HFFc6 (cell line): Measurements from ENCODE around the gene FEZ2. TPM values are rescaled to one million over a fixed set of nuclear protein-coding genes. Genes with fewer than 3 reads are reported as not detected.

Source experiments
- DNase-seq: peaks from one replicate; pipeline ENCODE4 v3.0.0-alpha.2; 2018
- H3K27ac Mint-ChIP-seq: 2 replicates; pipeline ENCODE4 v1.8.0; 2020; ENCODE audit warnings: mild to moderate bottlenecking, mixed read lengths
- H3K27me3 Mint-ChIP-seq: 2 replicates; pipeline ENCODE4 v1.8.0; 2021; ENCODE audit warnings: mild to moderate bottlenecking, moderate library complexity, mixed read lengths; ENCODE audit not compliant: insufficient read depth
- H3K36me3 Mint-ChIP-seq: 2 replicates; pipeline ENCODE4 v1.8.0; 2021; ENCODE audit warnings: low read depth, mixed read lengths
- H3K4me1 Mint-ChIP-seq: 2 replicates; pipeline ENCODE4 v1.8.0; 2020; ENCODE audit warnings: low read depth, mixed read lengths
- H3K4me3 Mint-ChIP-seq: 2 replicates; pipeline ENCODE4 v1.8.0; 2020; ENCODE audit warnings: mild to moderate bottlenecking, moderate library complexity, mixed read lengths
- H3K9me3 Mint-ChIP-seq: 2 replicates; pipeline ENCODE4 v1.8.0; 2020; ENCODE audit warnings: mild to moderate bottlenecking, mixed read lengths
- total RNA-seq, 6 experiments: library from RNA; stranded (reverse); fragmentation: NEBNext Ultra II Directional; extraction: Animal tissue kit (Norgen Biotek cat#: 25700); gene quantifications; 2 replicates in 1 of 6; 3 replicates in 5 of 6; pipeline ENCODE4 v1.2.3, GENCODE V29; 2021
- TF ChIP-seq, protein P1 (sequence below): fragments of 200-600 bp; sonication (generic); IDR thresholded peaks from 2 replicates; pipeline ENCODE4 v1.5.0; 2021; ENCODE audit warnings: antibody characterized with exemption, mild to moderate bottlenecking

Gene FEZ2
- total RNA-seq, 6 experiments from 2014 or later: 113 to 126 (median 120) TPM

DNA sequence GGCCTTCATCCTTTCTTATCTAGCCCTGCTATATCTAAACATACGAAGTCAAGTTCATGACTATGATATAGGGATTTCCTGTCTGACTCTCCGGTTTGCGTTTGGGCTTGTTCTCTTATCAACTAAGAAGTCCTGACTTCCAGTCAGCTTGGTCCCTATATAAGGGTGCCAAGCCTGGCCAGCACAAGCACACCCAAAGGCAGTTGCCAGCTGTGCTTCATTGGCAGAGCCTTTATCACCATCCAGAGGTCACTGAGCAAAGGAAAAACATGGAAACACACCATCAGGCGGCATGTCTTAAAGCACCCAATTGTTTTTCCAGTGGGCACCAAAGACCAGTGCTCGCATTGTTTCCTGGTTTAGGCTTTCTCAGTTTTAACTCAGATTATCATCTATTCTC, 72.7 kb downstream of the FEZ2 start:
- TF ChIP-seq, protein P1, sequence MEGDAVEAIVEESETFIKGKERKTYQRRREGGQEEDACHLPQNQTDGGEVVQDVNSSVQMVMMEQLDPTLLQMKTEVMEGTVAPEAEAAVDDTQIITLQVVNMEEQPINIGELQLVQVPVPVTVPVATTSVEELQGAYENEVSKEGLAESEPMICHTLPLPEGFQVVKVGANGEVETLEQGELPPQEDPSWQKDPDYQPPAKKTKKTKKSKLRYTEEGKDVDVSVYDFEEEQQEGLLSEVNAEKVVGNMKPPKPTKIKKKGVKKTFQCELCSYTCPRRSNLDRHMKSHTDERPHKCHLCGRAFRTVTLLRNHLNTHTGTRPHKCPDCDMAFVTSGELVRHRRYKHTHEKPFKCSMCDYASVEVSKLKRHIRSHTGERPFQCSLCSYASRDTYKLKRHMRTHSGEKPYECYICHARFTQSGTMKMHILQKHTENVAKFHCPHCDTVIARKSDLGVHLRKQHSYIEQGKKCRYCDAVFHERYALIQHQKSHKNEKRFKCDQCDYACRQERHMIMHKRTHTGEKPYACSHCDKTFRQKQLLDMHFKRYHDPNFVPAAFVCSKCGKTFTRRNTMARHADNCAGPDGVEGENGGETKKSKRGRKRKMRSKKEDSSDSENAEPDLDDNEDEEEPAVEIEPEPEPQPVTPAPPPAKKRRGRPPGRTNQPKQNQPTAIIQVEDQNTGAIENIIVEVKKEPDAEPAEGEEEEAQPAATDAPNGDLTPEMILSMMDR: no peak
- H3K27me3 Mint-ChIP-seq: peaks cover 64% of the 10 kb centered on the region
- peak overlapping the region; percentile 53; the same call in 1 of the 2 replicates for H3K4me3 Mint-ChIP-seq
- peak overlapping the region; percentile 79 for H3K27ac Mint-ChIP-seq
- H3K4me1 Mint-ChIP-seq: peaks cover 91% of the 10 kb centered on the region
- DNase-seq: no peak
- H3K9me3 Mint-ChIP-seq: peaks cover 4% of the 10 kb centered on the region; the same call in 1 of the 2 replicates
- peaks cover 95% of the 10 kb centered on the region for H3K36me3 Mint-ChIP-seq

DNA sequence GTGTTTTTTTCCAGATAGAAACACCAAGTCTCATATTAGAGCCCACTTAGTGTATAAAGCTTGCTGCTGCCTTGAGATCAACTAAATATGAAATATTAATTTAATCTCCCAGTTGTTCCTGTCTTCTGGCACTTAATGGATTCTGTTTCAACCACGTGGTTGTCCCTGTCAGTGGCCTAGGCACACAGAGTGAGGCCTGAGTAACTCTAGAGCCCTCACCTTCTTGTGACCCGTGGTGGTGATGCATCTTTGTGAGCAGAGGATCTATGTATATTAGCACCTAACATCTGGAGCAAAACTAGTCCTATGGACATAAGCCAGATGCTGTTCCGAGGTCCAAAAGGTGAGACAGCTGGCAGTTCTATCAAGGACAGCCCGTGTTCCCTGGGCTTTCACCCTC, 74.8 kb downstream of the FEZ2 start:
- Mint-ChIP-seq H3K36me3 (peaks cover 92% of the 10 kb centered on the region), H3K27me3 (peaks cover 60% of the 10 kb centered on the region), H3K27ac (peak overlapping the region; percentile 79), H3K9me3 (peaks cover 10% of the 10 kb centered on the region), H3K4me3 (peak overlapping the region; percentile 29; the same call in 1 of the 2 replicates), H3K4me1 (peaks cover 88% of the 10 kb centered on the region)
- DNase-seq: no peak
- TF ChIP-seq, protein P1: no peak

DNA sequence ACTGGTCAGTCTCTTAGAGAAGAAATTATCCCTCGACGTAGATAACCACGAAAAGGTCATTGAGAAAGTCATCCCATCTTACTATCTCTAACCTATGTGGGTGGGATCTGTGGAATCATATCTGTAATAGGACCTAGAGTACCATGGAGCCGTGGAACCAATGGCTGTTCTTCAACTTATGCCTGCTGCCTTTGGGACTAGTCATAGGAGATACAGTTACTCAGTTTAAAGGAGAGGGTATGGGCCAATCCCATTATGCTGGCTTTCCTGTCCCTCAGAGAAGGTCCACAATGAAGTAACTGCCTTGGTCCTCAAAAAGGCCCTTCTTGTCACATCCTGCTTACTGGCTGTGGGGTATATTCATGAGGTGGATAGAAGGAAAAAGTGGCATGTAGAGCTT, 77.5 kb downstream of the FEZ2 start:
- no peak for DNase-seq
- Mint-ChIP-seq H3K27ac (peak overlapping the region; percentile 79), H3K4me3 (no peak overlapping the region), H3K9me3 (peaks cover 10% of the 10 kb centered on the region), H3K36me3 (peaks cover 91% of the 10 kb centered on the region), H3K4me1 (peaks cover 86% of the 10 kb centered on the region), H3K27me3 (peaks cover 66% of the 10 kb centered on the region)
- TF ChIP-seq, protein P1: no peak

DNA sequence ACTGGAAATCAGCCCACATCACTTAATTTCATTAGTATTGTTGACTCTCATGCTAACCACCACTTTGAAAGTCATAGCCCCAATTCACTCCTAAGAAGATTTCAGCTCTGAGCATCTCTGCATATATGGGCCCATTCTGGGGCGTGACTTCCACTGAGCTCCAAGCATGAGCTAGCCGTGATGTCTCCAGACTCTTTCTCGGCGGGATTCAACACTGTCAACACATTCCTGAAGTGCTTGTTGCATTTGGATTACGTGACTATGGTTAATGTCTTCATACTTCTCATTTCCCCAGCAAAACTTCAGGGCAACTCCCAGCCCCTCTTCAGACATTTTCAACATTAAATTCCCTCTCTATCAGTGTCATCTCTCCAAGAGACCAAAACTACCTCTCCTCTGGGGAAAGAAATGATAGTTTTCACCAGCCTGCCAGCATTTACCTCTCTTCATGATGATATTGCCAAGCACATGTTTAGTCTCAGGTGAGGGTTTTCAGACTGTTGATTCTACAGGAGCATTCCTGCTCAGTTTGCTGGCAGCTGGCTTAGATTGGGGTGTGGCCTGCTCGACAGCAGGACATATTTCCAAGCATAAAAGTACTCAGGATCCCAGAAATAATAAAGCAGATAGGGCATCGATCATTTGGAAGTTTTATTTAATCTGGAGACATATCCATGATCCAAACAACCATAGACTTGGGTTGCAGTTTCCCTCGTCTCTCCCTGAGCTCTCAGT, 81.7 kb downstream of the FEZ2 start:
- H3K4me3 Mint-ChIP-seq: peak overlapping the region; percentile 53
- peak overlapping the region; percentile 82 for H3K27ac Mint-ChIP-seq
- peaks cover 56% of the 10 kb centered on the region for H3K27me3 Mint-ChIP-seq

DNA sequence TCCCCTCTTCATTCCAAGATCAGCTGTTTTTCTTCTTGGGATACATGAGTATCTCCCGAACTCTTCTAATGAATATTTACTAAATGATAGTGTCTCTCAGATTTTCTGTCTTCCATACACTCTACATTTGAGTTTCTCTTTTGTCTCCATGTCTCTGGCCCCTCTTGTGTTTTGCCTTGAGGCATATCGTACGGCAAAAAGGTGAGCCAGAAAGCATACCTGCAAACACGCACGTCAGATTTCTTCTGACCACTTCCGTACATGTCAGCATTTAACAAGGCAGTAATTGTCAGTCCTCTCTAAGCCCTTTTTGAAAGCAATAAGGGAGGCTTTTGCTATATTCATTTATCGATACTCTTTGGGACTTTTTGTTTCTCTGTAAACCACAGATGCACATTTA, 82.4 kb downstream of the FEZ2 start:
- H3K4me1 Mint-ChIP-seq: peaks cover 90% of the 10 kb centered on the region
- TF ChIP-seq, protein P1: no peak
- DNase-seq: no peak
- H3K4me3 Mint-ChIP-seq: peak overlapping the region; percentile 53; the same call in 1 of the 2 replicates
- H3K27ac Mint-ChIP-seq: peak overlapping the region; percentile 82
- peaks cover 52% of the 10 kb centered on the region for H3K27me3 Mint-ChIP-seq
- H3K9me3 Mint-ChIP-seq: peaks cover 10% of the 10 kb centered on the region
- H3K36me3 Mint-ChIP-seq: peaks cover 91% of the 10 kb centered on the region

More for the DNA sequence above, 81.7 kb downstream of the FEZ2 start:
- peak; percentile 62 for DNase-seq
- Mint-ChIP-seq H3K9me3 (peaks cover 10% of the 10 kb centered on the region), H3K4me1 (peaks cover 90% of the 10 kb centered on the region), H3K36me3 (peaks cover 92% of the 10 kb centered on the region)
- TF ChIP-seq, protein P1: no peak
